Mesendoderm (in vitro differentiated cells): ENCODE data around the gene HMBS.
A peak's percentile ranks its signal among the peaks of the same experiment; 100 is the strongest.

Experiments used
- DNase-seq: peaks from one replicate; pipeline ENCODE4 v3.0.0; 2013
- H2AK5ac ChIP-seq: 2 replicates; pipeline ENCODE4 v1.6.1; 2013; ENCODE audit warnings: low read length, inconsistent platforms
- H2BK120ac ChIP-seq: 2 replicates; pipeline ENCODE4 v1.6.1; 2013; ENCODE audit warnings: low read depth, mild to moderate bottlenecking, low read length, moderate library complexity, mixed read lengths
- H2BK15ac ChIP-seq: replicated peaks from 2 replicates; pipeline ENCODE4 v1.6.1; 2013; ENCODE audit warnings: low read depth, mild to moderate bottlenecking, moderate library complexity
- H2BK5ac ChIP-seq: 2 replicates; pipeline ENCODE4 v1.6.1; 2013; ENCODE audit warnings: low read length, inconsistent platforms
- H3K18ac ChIP-seq: 2 replicates; pipeline ENCODE4 v1.6.1; 2013; ENCODE audit warnings: mild to moderate bottlenecking, low read length, mixed read lengths
- H3K23ac ChIP-seq: one replicate; pipeline ENCODE4 v1.6.1; 2013; ENCODE audit warnings: low read length
- H3K27ac ChIP-seq: 2 replicates; pipeline ENCODE4 v1.5.1; 2013; ENCODE audit warnings: low read depth, mild to moderate bottlenecking, inconsistent platforms, low read length, moderate library complexity
- H3K27me3 ChIP-seq: 2 replicates; pipeline ENCODE4 v1.6.1; 2013; ENCODE audit warnings: low read length, control low read depth, mild to moderate bottlenecking, inconsistent platforms; ENCODE audit not compliant: insufficient read depth, poor library complexity
- H3K36me3 ChIP-seq: 2 replicates; pipeline ENCODE4 v1.6.1; 2013; ENCODE audit warnings: low read length, inconsistent platforms; ENCODE audit not compliant: control insufficient read depth, insufficient read depth
- H3K4ac ChIP-seq: one replicate; pipeline ENCODE4 v1.6.1; 2013; ENCODE audit warnings: low read depth, mild to moderate bottlenecking, low read length, moderate library complexity
- H3K4me1 ChIP-seq: 2 replicates; pipeline ENCODE4 v1.6.1; 2013; ENCODE audit warnings: low read depth, low read length, inconsistent platforms; ENCODE audit not compliant: control insufficient read depth
- H3K4me2 ChIP-seq: 2 replicates; pipeline ENCODE4 v1.6.1; 2013; ENCODE audit warnings: low read length
- H3K4me3 ChIP-seq: 2 replicates; pipeline ENCODE4 v1.5.1; 2013; ENCODE audit warnings: mild to moderate bottlenecking, low read length
- H3K56ac ChIP-seq: one replicate; pipeline ENCODE4 v1.6.1; 2013; ENCODE audit warnings: low read length
- H3K79me1 ChIP-seq: 2 replicates; pipeline ENCODE4 v1.6.1; 2013; ENCODE audit warnings: low read length, inconsistent platforms
- H3K79me2 ChIP-seq: 2 replicates; pipeline ENCODE4 v1.6.1; 2013; ENCODE audit warnings: mild to moderate bottlenecking, low read length; ENCODE audit not compliant: control insufficient read depth, insufficient read depth
- H3K9ac ChIP-seq: 2 replicates; pipeline ENCODE4 v1.6.1; 2013; ENCODE audit warnings: low read length, inconsistent platforms
- H4K5ac ChIP-seq: one replicate; pipeline ENCODE4 v1.6.1; 2013; ENCODE audit warnings: low read length
- H4K8ac ChIP-seq: one replicate; pipeline ENCODE4 v1.6.1; 2013; ENCODE audit warnings: low read depth, mild to moderate bottlenecking, control low read depth, low read length, moderate library complexity
- WGBS: extraction: QIAGEN DNeasy Blood & Tissue Kit; methylation state at CpG from one replicate; pipeline ENCODE4 v1.1.7; 2013; ENCODE audit warnings: low lambda C conversion rate, missing lambda C conversion rate; ENCODE audit not compliant: insufficient coverage; ENCODE audit errors: extremely low coverage; 5-methylcytosine and 5-hydroxymethylcytosine counted together

Gene HMBS

GRCh38 chr11:119110439-119110838 is 25.8 kb downstream of the HMBS start:
- no peak overlapping the region for H3K4me2 ChIP-seq
- H2BK5ac ChIP-seq = no peak overlapping the region
- no peaks in the 10 kb centered on the region for H3K27me3 ChIP-seq
- no CpG with 5 or more reads among the region's 10 CpGs for WGBS
- DNase-seq = no peak
- no peak overlapping the region for H3K18ac ChIP-seq
- no peak overlapping the region for H2BK15ac ChIP-seq
- H3K4ac ChIP-seq = no peak overlapping the region
- H3K23ac ChIP-seq = no peak overlapping the region
- no peak overlapping the region for H2AK5ac ChIP-seq
- no peaks in the 10 kb centered on the region for H3K79me1 ChIP-seq
- H3K9ac ChIP-seq = no peak overlapping the region
- H3K4me1 ChIP-seq = peaks cover 13% of the 10 kb centered on the region
- H3K79me2 ChIP-seq = no peaks in the 10 kb centered on the region
- peak overlapping the region; percentile 15 for H3K56ac ChIP-seq
- H2BK120ac ChIP-seq = no peak overlapping the region
- no peak overlapping the region for H3K27ac ChIP-seq
- H4K8ac ChIP-seq = no peak overlapping the region
- H3K4me3 ChIP-seq = no peak overlapping the region
- no peaks in the 10 kb centered on the region for H3K36me3 ChIP-seq
- no peak overlapping the region for H4K5ac ChIP-seq

GRCh38 chr11:119111361-119111925 is 26.8 kb downstream of the HMBS start:
- Histone ChIP-seq H3K4me3 (no peak overlapping the region), H4K5ac (no peak overlapping the region), H2BK15ac (no peak overlapping the region), H3K4me2 (no peak overlapping the region), H2BK5ac (no peak overlapping the region), H3K9ac (no peak overlapping the region), H2BK120ac (no peak overlapping the region), H3K27ac (no peak overlapping the region), H3K56ac (no peak overlapping the region), H4K8ac (no peak overlapping the region), H3K79me1 (no peaks in the 10 kb centered on the region), H2AK5ac (no peak overlapping the region), H3K27me3 (no peaks in the 10 kb centered on the region), H3K18ac (no peak overlapping the region), H3K36me3 (no peaks in the 10 kb centered on the region), H3K79me2 (no peaks in the 10 kb centered on the region), H3K23ac (no peak overlapping the region), H3K4ac (no peak overlapping the region), H3K4me1 (peaks cover 11% of the 10 kb centered on the region)
- no peak for DNase-seq
- WGBS = no CpG with 5 or more reads among the region's 11 CpGs

GRCh38 chr11:119112314-119113020 is 27.8 kb downstream of the HMBS start:
- no peak for DNase-seq
- no peak overlapping the region for H3K9ac ChIP-seq

GRCh38 chr11:119113716-119114115 is 29.0 kb downstream of the HMBS start:
- no peak overlapping the region for H3K4me3 ChIP-seq
- no peak overlapping the region for H3K4me2 ChIP-seq
- no peaks in the 10 kb centered on the region for H3K79me1 ChIP-seq
- DNase-seq = no peak
- no CpG with 5 or more reads among the region's 9 CpGs for WGBS
- no peak overlapping the region for H2BK5ac ChIP-seq
- H3K4me1 ChIP-seq = peaks cover 2% of the 10 kb centered on the region
- H3K36me3 ChIP-seq = no peaks in the 10 kb centered on the region
- H3K27ac ChIP-seq = no peak overlapping the region
- H3K9ac ChIP-seq = no peak overlapping the region
- no peaks in the 10 kb centered on the region for H3K79me2 ChIP-seq
- no peak overlapping the region for H2BK15ac ChIP-seq
- H4K8ac ChIP-seq = no peak overlapping the region
- no peak overlapping the region for H3K23ac ChIP-seq
- no peak overlapping the region for H2BK120ac ChIP-seq
- no peak overlapping the region for H3K4ac ChIP-seq
- H3K18ac ChIP-seq = no peak overlapping the region
- H4K5ac ChIP-seq = no peak overlapping the region
- H2AK5ac ChIP-seq = no peak overlapping the region
- no peaks in the 10 kb centered on the region for H3K27me3 ChIP-seq
- H3K56ac ChIP-seq = no peak overlapping the region

More at GRCh38 chr11:119112314-119113020, 27.8 kb downstream of the HMBS start:
- Histone ChIP-seq H3K36me3 (no peaks in the 10 kb centered on the region), H3K4me2 (no peak overlapping the region), H3K4me3 (no peak overlapping the region), H3K79me1 (no peaks in the 10 kb centered on the region), H2BK15ac (no peak overlapping the region), H3K56ac (no peak overlapping the region), H3K4me1 (peaks cover 8% of the 10 kb centered on the region), H2BK5ac (no peak overlapping the region), H4K8ac (no peak overlapping the region), H3K79me2 (no peaks in the 10 kb centered on the region), H3K23ac (no peak overlapping the region), H2BK120ac (no peak overlapping the region), H4K5ac (no peak overlapping the region), H3K18ac (no peak overlapping the region), H2AK5ac (no peak overlapping the region), H3K4ac (no peak overlapping the region), H3K27me3 (no peaks in the 10 kb centered on the region), H3K27ac (no peak overlapping the region)
- no CpG with 5 or more reads among the region's 12 CpGs for WGBS

- Histone ChIP-seq H2BK15ac (no peak overlapping the region), H4K8ac (no peak overlapping the region), H3K18ac (no peak overlapping the region), H3K9ac (no peak overlapping the region), H3K79me1 (no peaks in the 10 kb centered on the region), H3K79me2 (no peaks in the 10 kb centered on the region), H3K4ac (no peak overlapping the region), H3K4me3 (no peak overlapping the region), H3K36me3 (no peaks in the 10 kb centered on the region), H2BK5ac (no peak overlapping the region), H2BK120ac (no peak overlapping the region), H3K4me1 (no peaks in the 10 kb centered on the region), H4K5ac (no peak overlapping the region), H3K23ac (no peak overlapping the region), H3K27ac (no peak overlapping the region), H2AK5ac (no peak overlapping the region), H3K27me3 (no peaks in the 10 kb centered on the region), H3K56ac (no peak overlapping the region), H3K4me2 (no peak overlapping the region)
- no peak for DNase-seq
- whole genome bisulfite sequencing = no CpG with 5 or more reads among the region's 5 CpGs
These were observed 29.7 kb downstream of the HMBS start for GRCh38 chr11:119114351-119114750.
